Measurements from ENCODE around the gene PPCDC. TPM values are rescaled to one million over a fixed set of nuclear protein-coding genes. Genes with fewer than 3 reads are reported as not detected.

Gene PPCDC
- polyA plus RNA-seq, 1 of the 3 experiments (the other 2 are of a cell fraction) = 19.8 TPM

DNA sequence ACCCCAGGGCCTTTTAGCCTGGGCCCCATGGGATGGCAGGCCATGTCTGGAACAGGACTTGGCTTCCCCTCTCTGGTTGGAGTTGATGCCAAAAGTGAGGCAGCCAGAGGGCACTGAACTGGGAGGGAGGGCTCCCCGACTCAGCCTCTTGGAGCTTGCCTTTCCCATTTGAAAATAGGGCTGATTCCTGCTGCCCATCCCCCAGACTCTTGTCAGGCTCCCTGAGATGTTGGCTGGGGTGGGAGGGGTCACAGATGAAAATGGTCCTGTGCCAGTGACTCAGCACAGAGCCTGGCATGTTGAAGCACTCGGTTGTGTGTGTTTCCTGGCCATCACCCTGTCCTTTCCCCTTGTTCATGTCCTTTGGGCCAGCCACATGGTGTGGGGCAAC lies 6.6 kb downstream of the PPCDC start:
- H3K36me3 ChIP-seq (replicated peaks in 1 of 2; ENCODE audit: control insufficient read depth in 1 of 2, insufficient read depth in 2 of 2, low read length in 1 of 2) = no peaks in the 10 kb centered on the region
- no peak overlapping the region; a peak in 1 of 4 replicates for H3K27ac ChIP-seq (ENCODE audit: low read depth in 2 of 2, low read length in 1 of 2)
- no peak overlapping the region for H3K9ac ChIP-seq
- no peaks in the 10 kb centered on the region for H3K9me2 ChIP-seq
- H3K4me3 ChIP-seq (ENCODE audit: low read depth in 2 of 2, low read length in 1 of 2) = no peak overlapping the region
- WGBS (ENCODE audit: low lambda C conversion rate) = 38% methylated on average over 1 of the region's 2 CpGs
- CTCF ChIA-PET = interaction anchor here (0.6 to 10.3 kb wide), 21 partner anchors 9 to 424 kb away, joined by 3 to 238 read pairs (median 4); partner anchors contain the start of genes C15orf39 and RPP25
- H3K4me2 ChIP-seq = peak overlapping the region; percentile 31; the same call in 1 of the 2 replicates
- no peaks in the 10 kb centered on the region for H3K9me3 ChIP-seq
- H4K20me1 ChIP-seq (ENCODE audit: insufficient read depth) = no peaks in the 10 kb centered on the region
- H3K4me1 ChIP-seq (ENCODE audit: control insufficient read depth in 1 of 2, insufficient read depth in 2 of 2, low read depth in 1 of 2, low read length in 1 of 2) = peaks cover 7 to 10% of the 10 kb centered on the region in 2 experiments; a peak in 3 of 4 replicates
- H2AFZ ChIP-seq (ENCODE audit: low read depth) = peak overlapping the region; percentile 64; the same call in 1 of the 2 replicates
- H3F3A ChIP-seq (replicated peaks; ENCODE audit: insufficient read depth) = no peaks in the 10 kb centered on the region
- H3K79me2 ChIP-seq (ENCODE audit: insufficient read depth) = no peaks in the 10 kb centered on the region
- H3K27me3 ChIP-seq (ENCODE audit: insufficient read depth) = no peaks in the 10 kb centered on the region
- TF ChIP-seq CHD2 (IDR thresholded peaks at IDR 0.05; ENCODE audit: low read length, partially characterized antibody) (no peak), GATA2 (CRISPR knock-in tag; IDR thresholded peaks at IDR 0.05) (no peak), RCOR1 (IDR thresholded peaks at IDR 0.05; ENCODE audit: low read length) (no peak), SIN3A (IDR thresholded peaks at IDR 0.05; ENCODE audit: borderline replicate concordance, low read depth, low read length) (no peak), MEF2A (IDR thresholded peaks at IDR 0.05; ENCODE audit: borderline replicate concordance, low read depth) (no peak), TAF1 (IDR thresholded peaks at IDR 0.05; ENCODE audit: borderline replicate concordance, low read depth, low read length) (no peak), RXRA (IDR thresholded peaks at IDR 0.05; ENCODE audit: borderline replicate concordance, low read depth) (no peak), GABPA (IDR thresholded peaks at IDR 0.05; ENCODE audit: low read depth) (no peak), RFX5 (IDR thresholded peaks at IDR 0.05; ENCODE audit: low read length) (no peak)
- TF ChIP-seq, protein P1, sequence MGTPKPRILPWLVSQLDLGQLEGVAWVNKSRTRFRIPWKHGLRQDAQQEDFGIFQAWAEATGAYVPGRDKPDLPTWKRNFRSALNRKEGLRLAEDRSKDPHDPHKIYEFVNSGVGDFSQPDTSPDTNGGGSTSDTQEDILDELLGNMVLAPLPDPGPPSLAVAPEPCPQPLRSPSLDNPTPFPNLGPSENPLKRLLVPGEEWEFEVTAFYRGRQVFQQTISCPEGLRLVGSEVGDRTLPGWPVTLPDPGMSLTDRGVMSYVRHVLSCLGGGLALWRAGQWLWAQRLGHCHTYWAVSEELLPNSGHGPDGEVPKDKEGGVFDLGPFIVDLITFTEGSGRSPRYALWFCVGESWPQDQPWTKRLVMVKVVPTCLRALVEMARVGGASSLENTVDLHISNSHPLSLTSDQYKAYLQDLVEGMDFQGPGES (IDR thresholded peaks at IDR 0.05; ENCODE audit: low read depth, low read length) = no peak
- TF ChIP-seq, protein P2, sequence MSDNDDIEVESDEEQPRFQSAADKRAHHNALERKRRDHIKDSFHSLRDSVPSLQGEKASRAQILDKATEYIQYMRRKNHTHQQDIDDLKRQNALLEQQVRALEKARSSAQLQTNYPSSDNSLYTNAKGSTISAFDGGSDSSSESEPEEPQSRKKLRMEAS (IDR thresholded peaks at IDR 0.05; ENCODE audit: low read depth) = no peak
- no peak for DNase-seq
- POLR2A ChIA-PET = interaction anchor here (0.8 kb wide), 1 partner anchor 175 kb away, joined by 3 read pairs; no protein-coding TSS in a partner anchor

DNA sequence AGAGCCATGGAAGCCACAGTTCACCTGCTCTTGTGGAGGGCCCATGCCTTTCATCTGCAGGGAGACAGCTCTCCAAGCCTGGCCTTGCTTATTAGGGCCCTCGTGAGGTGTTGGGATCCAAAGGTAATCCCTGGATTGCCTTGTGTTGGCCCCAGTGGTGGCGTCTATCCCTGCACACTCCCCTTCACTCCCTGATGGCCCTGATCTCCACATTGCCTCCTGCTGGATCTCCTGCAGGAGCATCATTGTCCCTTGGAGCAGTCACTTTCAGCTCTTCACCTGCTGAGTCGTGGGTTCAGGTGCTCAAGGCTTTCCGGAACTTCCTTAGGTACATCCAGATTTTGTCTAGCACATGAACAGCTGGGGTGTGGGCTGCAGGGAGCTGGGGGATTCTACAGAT lies 7.0 kb downstream of the PPCDC start:
- Histone ChIP-seq H3K79me2 (ENCODE audit: insufficient read depth) (no peaks in the 10 kb centered on the region), H3K4me2 (no peak overlapping the region), H3K27ac (ENCODE audit: low read depth in 2 of 2, low read length in 1 of 2) (no peak overlapping the region; a peak in 1 of 4 replicates), H3K4me3 (ENCODE audit: low read depth in 2 of 2, low read length in 1 of 2) (no peak overlapping the region), H3K9me2 (no peaks in the 10 kb centered on the region), H4K20me1 (ENCODE audit: insufficient read depth) (no peaks in the 10 kb centered on the region), H3K9ac (no peak overlapping the region), H2AFZ (ENCODE audit: low read depth) (no peak overlapping the region), H3K4me1 (ENCODE audit: control insufficient read depth in 1 of 2, insufficient read depth in 2 of 2, low read depth in 1 of 2, low read length in 1 of 2) (peaks cover 7 to 10% of the 10 kb centered on the region in 2 experiments; a peak in 3 of 4 replicates), H3K9me3 (no peaks in the 10 kb centered on the region), H3K27me3 (ENCODE audit: insufficient read depth) (no peaks in the 10 kb centered on the region), H3K36me3 (replicated peaks in 1 of 2; ENCODE audit: control insufficient read depth in 1 of 2, insufficient read depth in 2 of 2, low read length in 1 of 2) (no peaks in the 10 kb centered on the region), H3F3A (replicated peaks; ENCODE audit: insufficient read depth) (no peaks in the 10 kb centered on the region)
- ChIA-PET CTCF (interaction anchor here (1.1 to 10.3 kb wide), 11 partner anchors 8 to 275 kb away, joined by 3 to 238 read pairs (median 9); partner anchors contain the start of gene C15orf39), POLR2A (interaction anchor here (1.1 kb wide), 1 partner anchor 174 kb away, joined by 3 read pairs; no protein-coding TSS in a partner anchor)
- 90% methylated on average over 4 of the region's 4 CpGs for WGBS (ENCODE audit: low lambda C conversion rate)
- no peak for DNase-seq
- TF ChIP-seq SIN3A (IDR thresholded peaks at IDR 0.05; ENCODE audit: borderline replicate concordance, low read depth, low read length) (no peak), MXI1 (IDR thresholded peaks at IDR 0.05; ENCODE audit: low read depth, low read length) (no peak), RXRA (IDR thresholded peaks at IDR 0.05; ENCODE audit: borderline replicate concordance, low read depth) (no peak), TCF12 (IDR thresholded peaks at IDR 0.05) (no peak), NRF1 (IDR thresholded peaks at IDR 0.05; ENCODE audit: low read depth, low read length) (no peak), PBX3 (IDR thresholded peaks at IDR 0.05) (no peak), POLR2AphosphoS5 (IDR thresholded peaks at IDR 0.05; ENCODE audit: low read depth, low read length) (no peak), GABPA (IDR thresholded peaks at IDR 0.05; ENCODE audit: low read depth) (no peak), RFX5 (IDR thresholded peaks at IDR 0.05; ENCODE audit: low read length) (no peak), ELF1 (IDR thresholded peaks at IDR 0.05) (no peak), REST (IDR thresholded peaks at IDR 0.05; ENCODE audit: low read depth, low read length) (no peak), FOXJ3 (CRISPR knock-in tag; IDR thresholded peaks at IDR 0.05) (no peak), YY1 (IDR thresholded peaks at IDR 0.05; ENCODE audit: low read depth) (no peak)
- TF ChIP-seq, protein P2 (IDR thresholded peaks at IDR 0.05; ENCODE audit: low read depth) = no peak
- TF ChIP-seq, protein P3, sequence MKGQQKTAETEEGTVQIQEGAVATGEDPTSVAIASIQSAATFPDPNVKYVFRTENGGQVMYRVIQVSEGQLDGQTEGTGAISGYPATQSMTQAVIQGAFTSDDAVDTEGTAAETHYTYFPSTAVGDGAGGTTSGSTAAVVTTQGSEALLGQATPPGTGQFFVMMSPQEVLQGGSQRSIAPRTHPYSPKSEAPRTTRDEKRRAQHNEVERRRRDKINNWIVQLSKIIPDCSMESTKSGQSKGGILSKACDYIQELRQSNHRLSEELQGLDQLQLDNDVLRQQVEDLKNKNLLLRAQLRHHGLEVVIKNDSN (IDR thresholded peaks at IDR 0.05; ENCODE audit: borderline replicate concordance, low read depth) = no peak
